HepG2 (cell line): Measurements from ENCODE around the gene ZNF281. TPM values are rescaled to one million over a fixed set of nuclear protein-coding genes. Genes with fewer than 3 reads are reported as not detected.

Experiments
- GFI1 ChIP-seq: sonication (generic); formaldehyde crosslinking; IDR thresholded peaks from 2 replicates; pipeline ENCODE4 v1.5.0; 2020; ENCODE audit warnings: missing genetic modification reagents, mild to moderate bottlenecking, borderline replicate concordance
- LCORL ChIP-seq, 2 experiments: fragments of 450-650 bp in 1 of 2; sonication (generic) in 1 of 2; formaldehyde crosslinking in 1 of 2; IDR thresholded peaks; 2 replicates each; pipeline versions ENCODE4 v1.5.0 to v1.6.1; 2017 to 2020; ENCODE audit warnings: antibody characterized with exemption in 1 of 2, missing genetic modification reagents in 1 of 2
- MIER3 ChIP-seq: IDR thresholded peaks from 2 replicates; pipeline ENCODE4 v1.6.1; 2016; ENCODE audit warnings: missing compliant biosample characterization, borderline replicate concordance
- MTA1 ChIP-seq: sonication (generic); formaldehyde crosslinking; IDR thresholded peaks from 2 replicates; pipeline ENCODE4 v1.4.0; 2020; ENCODE audit warnings: missing genetic modification reagents, mild to moderate bottlenecking, borderline replicate concordance
- MYNN ChIP-seq: sonication (generic); formaldehyde crosslinking; IDR thresholded peaks from 2 replicates; pipeline ENCODE4 v1.4.0; 2020; ENCODE audit warnings: mild to moderate bottlenecking, low read depth, missing genetic modification reagents
- NCOA1 ChIP-seq: sonication (generic); formaldehyde crosslinking; IDR thresholded peaks from 2 replicates; pipeline ENCODE4 v1.9.0; 2021; ENCODE audit warnings: missing genetic modification reagents
- NCOA2 ChIP-seq: sonication (generic); formaldehyde crosslinking; IDR thresholded peaks from 2 replicates; pipeline ENCODE4 v1.8.0; 2022; ENCODE audit warnings: inconsistent platforms
- NFATC3 ChIP-seq: sonication (generic); formaldehyde crosslinking; IDR thresholded peaks from 2 replicates; pipeline ENCODE4 v1.5.1; 2020; ENCODE audit warnings: mild to moderate bottlenecking, missing genetic modification reagents
- NFIB ChIP-seq: sonication (generic); formaldehyde crosslinking; IDR thresholded peaks from 2 replicates; pipeline ENCODE4 v1.9.0; 2021; ENCODE audit warnings: missing genetic modification reagents, mild to moderate bottlenecking, borderline replicate concordance
- NFKB2 ChIP-seq: sonication (generic); formaldehyde crosslinking; IDR thresholded peaks from 2 replicates; pipeline ENCODE4 v1.4.0; 2020; ENCODE audit warnings: missing genetic modification reagents, borderline replicate concordance
- NR3C1 ChIP-seq: sonication (generic); formaldehyde crosslinking; IDR thresholded peaks from 2 replicates; pipeline ENCODE4 v1.4.0; 2020; ENCODE audit warnings: missing genetic modification reagents
- TAF15 ChIP-seq: fragments of 200-400 bp; formaldehyde crosslinking; IDR thresholded peaks from one replicate; pipeline ENCODE4 v1.6.1; 2018; ENCODE audit warnings: mild to moderate bottlenecking, low read depth, low read length; ENCODE audit not compliant: poor library complexity, severe bottlenecking
- TBX2 ChIP-seq: sonication (generic); formaldehyde crosslinking; IDR thresholded peaks from 2 replicates; pipeline ENCODE4 v1.5.0; 2020; ENCODE audit warnings: missing genetic modification reagents, mild to moderate bottlenecking, borderline replicate concordance
- TMF1 ChIP-seq: sonication (generic); formaldehyde crosslinking; IDR thresholded peaks from 2 replicates; pipeline ENCODE4 v1.8.1; 2022; ENCODE audit warnings: low read depth, missing genetic modification reagents
- ZBTB38 ChIP-seq: sonication (generic); formaldehyde crosslinking; IDR thresholded peaks from 2 replicates; pipeline ENCODE4 v1.5.1; 2020; ENCODE audit warnings: mild to moderate bottlenecking, missing genetic modification reagents
- ZFP1 ChIP-seq: IDR thresholded peaks from 2 replicates; pipeline ENCODE4 v1.6.1; 2016
- ZMAT3 ChIP-seq: sonication (generic); formaldehyde crosslinking; conservative IDR thresholded peaks from 2 replicates; pipeline ENCODE4 v1.7.0; 2021; ENCODE audit warnings: missing genetic modification reagents
- ZNF180 ChIP-seq: sonication (generic); formaldehyde crosslinking; IDR thresholded peaks from 2 replicates; pipeline ENCODE4 v1.4.0; 2020; ENCODE audit warnings: low read depth, missing genetic modification reagents, borderline replicate concordance
- ZNF224 ChIP-seq: sonication (generic); formaldehyde crosslinking; IDR thresholded peaks from 2 replicates; pipeline ENCODE4 v1.5.0; 2020; ENCODE audit warnings: mild to moderate bottlenecking, missing genetic modification reagents
- ZNF225 ChIP-seq: sonication (generic); formaldehyde crosslinking; IDR thresholded peaks from 2 replicates; pipeline ENCODE4 v1.4.0; 2020; ENCODE audit warnings: mild to moderate bottlenecking, missing genetic modification reagents
- ZNF605 ChIP-seq: sonication (generic); formaldehyde crosslinking; IDR thresholded peaks from 2 replicates; pipeline ENCODE4 v1.8.0; 2022; ENCODE audit warnings: mild to moderate bottlenecking, missing genetic modification reagents
- ZNF772 ChIP-seq: sonication (generic); formaldehyde crosslinking; IDR thresholded peaks from 2 replicates; pipeline ENCODE4 v1.5.0; 2020; ENCODE audit warnings: mild to moderate bottlenecking, missing genetic modification reagents
- ZSCAN25 ChIP-seq: sonication (generic); formaldehyde crosslinking; IDR thresholded peaks from 2 replicates; pipeline ENCODE4 v1.8.0; 2022; ENCODE audit warnings: mild to moderate bottlenecking, missing genetic modification reagents
- ZSCAN30 ChIP-seq: sonication (generic); formaldehyde crosslinking; IDR thresholded peaks from 2 replicates; pipeline ENCODE4 v1.5.0; 2020; ENCODE audit warnings: mild to moderate bottlenecking, missing genetic modification reagents
- polyA plus RNA-seq, 8 experiments: library from polyadenylated mRNA; depleted of rRNA in 3 of 8; stranded (reverse) in 7 of 8; unstranded in 1 of 8; fragments of >200 nt; fragmentation: Illumina TruSeq in 4 of 8; extraction: Trizol in 4 of 8; gene quantifications; 2 replicates each; pipeline versions ENCODE4 v1.2.1 to v1.2.3, GENCODE V29; 2011 to 2016; ENCODE audit warnings: low read depth in 4 of 8, missing spikeins in 1 of 8, mixed read lengths in 1 of 8; ENCODE audit not compliant: insufficient read depth in 1 of 8
- total RNA-seq, 5 experiments: library from RNA; depleted of rRNA; stranded (reverse); fragments of >200 nt; fragmentation: Illumina TruSeq; extraction: Trizol; gene quantifications; 2 replicates each; pipeline ENCODE4 v1.2.3, GENCODE V29; 2016; ENCODE audit warnings: low read depth in 1 of 5
- TF ChIP-seq, protein P1 (sequence below): sonication (generic); formaldehyde crosslinking; IDR thresholded peaks from 2 replicates; pipeline ENCODE4 v1.5.0; 2020; ENCODE audit warnings: missing genetic modification reagents
- TF ChIP-seq, protein P2 (sequence below): sonication (generic); formaldehyde crosslinking; IDR thresholded peaks from 2 replicates; pipeline ENCODE4 v1.4.0; 2020; ENCODE audit warnings: mild to moderate bottlenecking, missing genetic modification reagents
- TF ChIP-seq, protein P3 (sequence below): sonication (generic); formaldehyde crosslinking; IDR thresholded peaks from 2 replicates; pipeline ENCODE4 v1.8.0; 2022; ENCODE audit warnings: mild to moderate bottlenecking, missing genetic modification reagents, moderate library complexity

Gene ZNF281
- total and polyA plus RNA-seq, 2 of the 13 experiments (the other 11 are each of a cell fraction or from before 2014, with no cell fraction given) = 7.7 to 20.6 TPM

DNA sequence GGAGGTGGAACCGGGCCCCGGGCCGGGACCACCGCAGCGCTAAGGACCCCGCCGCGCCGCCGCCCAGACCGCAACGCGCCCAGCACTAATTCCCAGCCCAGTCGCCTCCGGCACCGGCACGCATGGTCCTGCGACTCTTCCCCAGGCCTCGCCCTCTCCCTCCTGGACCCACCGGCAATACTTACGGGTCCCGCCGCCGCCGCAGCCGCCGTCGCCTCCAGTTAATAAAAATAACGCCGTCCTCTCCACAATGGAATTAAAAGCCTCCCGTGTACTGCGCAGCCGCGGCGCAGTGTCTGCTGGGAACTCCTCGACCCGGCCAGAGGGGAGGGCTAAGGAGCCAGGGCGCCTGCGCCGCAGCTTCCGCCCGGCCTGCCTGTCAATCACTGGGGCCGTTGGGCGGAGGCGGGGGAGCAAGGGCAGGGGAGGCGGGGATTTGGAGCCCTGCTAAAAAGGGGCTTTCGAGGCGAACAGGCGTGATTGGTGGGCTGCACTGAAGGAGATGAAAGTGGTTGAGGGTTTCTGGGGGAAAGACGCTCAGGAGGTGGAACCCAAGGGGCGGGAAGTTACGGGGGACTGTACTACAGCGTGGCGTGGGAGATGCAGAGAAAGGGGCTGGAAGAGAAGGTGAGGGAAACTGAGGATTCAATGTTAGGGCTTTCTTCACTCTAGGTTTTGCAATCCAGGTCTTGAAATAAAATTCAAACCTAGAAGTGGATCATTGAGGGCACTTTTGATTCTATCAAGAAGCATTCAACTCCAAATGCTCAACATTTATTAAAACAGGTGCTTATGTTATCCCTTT lies at the start of gene ZNF281 (continued):
- TF ChIP-seq, protein P1, sequence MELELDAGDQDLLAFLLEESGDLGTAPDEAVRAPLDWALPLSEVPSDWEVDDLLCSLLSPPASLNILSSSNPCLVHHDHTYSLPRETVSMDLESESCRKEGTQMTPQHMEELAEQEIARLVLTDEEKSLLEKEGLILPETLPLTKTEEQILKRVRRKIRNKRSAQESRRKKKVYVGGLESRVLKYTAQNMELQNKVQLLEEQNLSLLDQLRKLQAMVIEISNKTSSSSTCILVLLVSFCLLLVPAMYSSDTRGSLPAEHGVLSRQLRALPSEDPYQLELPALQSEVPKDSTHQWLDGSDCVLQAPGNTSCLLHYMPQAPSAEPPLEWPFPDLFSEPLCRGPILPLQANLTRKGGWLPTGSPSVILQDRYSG (CRISPR knock-in tag) = no peak
- peak; percentile 62; the same call in 1 of the 2 replicates for TF ChIP-seq ZBTB38 (CRISPR knock-in tag)
- no peak; the same call in 1 of the 2 replicates for TF ChIP-seq MIER3
- no peak for TF ChIP-seq TMF1 (CRISPR knock-in tag)
- no peak for TF ChIP-seq NFATC3 (CRISPR knock-in tag)
- TF ChIP-seq ZFP1 (CRISPR knock-in tag) = no peak
- no peak for TF ChIP-seq NCOA1 (CRISPR knock-in tag)
- TF ChIP-seq MYNN (CRISPR knock-in tag) = peak; percentile 33; the same call in 1 of the 2 replicates
- no peak; the same call in 1 of the 2 replicates for TF ChIP-seq ZSCAN25 (CRISPR knock-in tag)
- 0 out of 2 replicates have a peak, but pooled peaks have one; percentile 71 for TF ChIP-seq ZNF225 (CRISPR knock-in tag)
- TF ChIP-seq NR3C1 (CRISPR knock-in tag) = no peak
- TF ChIP-seq NFIB (CRISPR knock-in tag) = no peak
- no peak; the same call in none of the 2 replicates for TF ChIP-seq ZNF605
- TF ChIP-seq ZMAT3 (CRISPR knock-in tag) = no peak
- TF ChIP-seq, protein P2, sequence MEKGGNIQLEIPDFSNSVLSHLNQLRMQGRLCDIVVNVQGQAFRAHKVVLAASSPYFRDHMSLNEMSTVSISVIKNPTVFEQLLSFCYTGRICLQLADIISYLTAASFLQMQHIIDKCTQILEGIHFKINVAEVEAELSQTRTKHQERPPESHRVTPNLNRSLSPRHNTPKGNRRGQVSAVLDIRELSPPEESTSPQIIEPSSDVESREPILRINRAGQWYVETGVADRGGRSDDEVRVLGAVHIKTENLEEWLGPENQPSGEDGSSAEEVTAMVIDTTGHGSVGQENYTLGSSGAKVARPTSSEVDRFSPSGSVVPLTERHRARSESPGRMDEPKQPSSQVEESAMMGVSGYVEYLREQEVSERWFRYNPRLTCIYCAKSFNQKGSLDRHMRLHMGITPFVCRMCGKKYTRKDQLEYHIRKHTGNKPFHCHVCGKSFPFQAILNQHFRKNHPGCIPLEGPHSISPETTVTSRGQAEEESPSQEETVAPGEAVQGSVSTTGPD (CRISPR knock-in tag) = no peak
- 0 out of 2 replicates have a peak, but pooled peaks have one; percentile 24 for TF ChIP-seq MTA1 (CRISPR knock-in tag)
- no peak for TF ChIP-seq ZNF224 (CRISPR knock-in tag)
- TF ChIP-seq TBX2 (CRISPR knock-in tag) = peak; percentile 27; the same call in 1 of the 2 replicates
- TF ChIP-seq NCOA2 (CRISPR knock-in tag) = peak; percentile 24; the same call in 1 of the 2 replicates
- no peak for TF ChIP-seq ZSCAN30 (CRISPR knock-in tag)
- no peak for TF ChIP-seq ZNF180
- TF ChIP-seq, protein P3, sequence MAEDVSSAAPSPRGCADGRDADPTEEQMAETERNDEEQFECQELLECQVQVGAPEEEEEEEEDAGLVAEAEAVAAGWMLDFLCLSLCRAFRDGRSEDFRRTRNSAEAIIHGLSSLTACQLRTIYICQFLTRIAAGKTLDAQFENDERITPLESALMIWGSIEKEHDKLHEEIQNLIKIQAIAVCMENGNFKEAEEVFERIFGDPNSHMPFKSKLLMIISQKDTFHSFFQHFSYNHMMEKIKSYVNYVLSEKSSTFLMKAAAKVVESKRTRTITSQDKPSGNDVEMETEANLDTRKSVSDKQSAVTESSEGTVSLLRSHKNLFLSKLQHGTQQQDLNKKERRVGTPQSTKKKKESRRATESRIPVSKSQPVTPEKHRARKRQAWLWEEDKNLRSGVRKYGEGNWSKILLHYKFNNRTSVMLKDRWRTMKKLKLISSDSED = no peak
- no peak for TF ChIP-seq GFI1 (CRISPR knock-in tag)
- TF ChIP-seq TAF15 = peak; percentile 85
- peak; percentile 86; the same call in 1 of the 2 replicates for TF ChIP-seq NFKB2 (CRISPR knock-in tag)
- no peak for TF ChIP-seq LCORL (IDR thresholded peaks at IDR 0.05)
- peak; percentile 23; the same call in 1 of the 2 replicates for TF ChIP-seq LCORL (CRISPR knock-in tag; IDR thresholded peaks at IDR 0.05)
- no peak; the same call in 1 of the 2 replicates for TF ChIP-seq ZNF772 (CRISPR knock-in tag)
